GM18907 (cell line): ENCODE results near the gene PRKCA.

ENCODE experiments used
- ATAC-seq: cut with Tn5 transposase; IDR thresholded peaks from one replicate; pipeline ENCODE4 v1.9.1; 2021; ENCODE audit warnings: mild to moderate bottlenecking, moderate library complexity; ENCODE audit not compliant: unreplicated experiment

Gene PRKCA

GRCh38 chr17:66507982-66508760, 205.8 kb downstream of the PRKCA start:
- no peak for ATAC-seq

DNA sequence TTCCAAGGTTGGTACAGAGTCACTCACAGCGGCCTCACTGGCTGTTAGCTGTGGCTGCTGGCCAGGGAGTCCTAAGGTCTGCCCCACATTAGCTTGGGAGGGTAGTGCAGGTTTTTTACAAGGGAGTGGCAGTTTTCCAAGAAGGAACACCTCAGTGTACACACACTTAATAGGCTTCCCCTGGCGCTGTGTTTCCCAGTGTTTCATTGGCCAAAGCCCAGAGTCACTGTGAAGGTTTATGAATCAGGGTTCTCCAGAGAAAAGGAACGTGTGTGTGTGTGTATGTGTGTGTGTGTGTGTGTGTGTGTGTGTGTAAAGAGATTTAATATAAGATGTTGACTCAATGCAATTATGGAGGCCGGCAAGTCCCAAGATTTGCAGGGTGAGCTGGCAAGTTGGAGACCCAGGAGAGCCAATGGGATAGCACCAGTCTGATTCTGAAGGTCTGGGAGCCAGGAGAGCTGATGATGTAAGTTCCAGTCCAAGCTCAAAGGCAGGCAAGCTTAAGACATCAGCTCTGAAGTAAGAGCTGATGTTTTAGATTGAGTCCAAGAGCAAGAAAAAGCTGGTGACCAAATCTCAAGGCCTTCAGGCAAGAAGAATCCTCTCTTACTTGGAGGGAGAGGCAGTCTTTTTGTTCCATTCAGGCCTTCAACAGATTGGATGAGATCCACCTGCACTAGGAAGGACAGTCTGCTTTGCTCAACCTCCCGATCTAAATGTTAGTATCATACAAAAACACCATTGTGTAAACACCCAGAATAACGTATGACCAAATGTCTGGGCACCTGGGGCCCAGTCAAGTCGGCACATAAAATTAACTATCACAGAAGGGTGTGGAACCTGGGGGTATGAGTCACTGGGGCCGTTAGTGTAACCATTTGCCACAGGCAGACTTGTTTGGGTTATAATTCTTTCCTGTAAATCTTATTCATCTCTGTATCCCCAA, 206.8 kb downstream of the PRKCA start:
- no peak for ATAC-seq

- no peak for ATAC-seq
These were observed 207.5 kb downstream of the PRKCA start for GRCh38 chr17:66509926-66510325.

DNA sequence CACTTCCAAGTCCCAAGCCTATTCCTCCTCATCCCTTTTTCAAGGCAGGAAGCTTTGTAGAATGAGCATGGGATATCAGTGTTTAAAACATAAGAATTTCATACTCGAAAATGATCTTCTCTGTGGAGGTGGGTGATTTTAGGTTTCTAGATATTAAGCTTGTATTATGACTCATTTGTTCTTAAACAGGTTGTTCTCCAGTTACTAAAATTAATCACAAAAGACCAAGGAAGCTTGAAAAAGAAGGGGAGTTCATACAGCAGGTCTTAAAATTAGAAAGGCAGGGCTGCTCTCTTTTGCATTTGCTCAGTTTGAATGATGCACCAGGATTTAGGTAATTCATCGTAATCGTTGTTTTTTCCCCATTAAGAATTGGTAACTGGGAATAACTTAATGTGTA, 208.7 kb downstream of the PRKCA start:
- no peak for ATAC-seq

- no peak for ATAC-seq
These were observed 211.9 kb downstream of the PRKCA start for GRCh38 chr17:66514227-66514806.

DNA sequence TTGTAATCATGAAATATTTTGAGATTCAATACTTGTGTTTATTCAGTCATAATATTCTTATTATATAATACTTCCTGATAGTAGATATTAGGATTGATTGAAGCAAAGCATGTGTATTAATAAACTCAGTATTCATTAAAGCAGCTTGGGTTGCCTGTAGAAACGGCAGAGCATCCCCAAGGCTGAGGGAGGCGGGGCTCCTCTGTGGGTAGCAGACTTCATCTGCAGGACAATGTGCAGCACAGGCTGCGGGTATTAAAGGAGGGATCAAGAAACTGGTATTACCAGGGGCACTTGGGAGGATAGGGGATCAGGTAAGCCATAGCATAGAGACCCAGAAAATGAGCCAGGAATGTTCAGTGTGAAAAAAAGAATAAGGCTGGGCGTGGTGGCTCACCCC, 213.6 kb downstream of the PRKCA start:
- no peak for ATAC-seq

DNA sequence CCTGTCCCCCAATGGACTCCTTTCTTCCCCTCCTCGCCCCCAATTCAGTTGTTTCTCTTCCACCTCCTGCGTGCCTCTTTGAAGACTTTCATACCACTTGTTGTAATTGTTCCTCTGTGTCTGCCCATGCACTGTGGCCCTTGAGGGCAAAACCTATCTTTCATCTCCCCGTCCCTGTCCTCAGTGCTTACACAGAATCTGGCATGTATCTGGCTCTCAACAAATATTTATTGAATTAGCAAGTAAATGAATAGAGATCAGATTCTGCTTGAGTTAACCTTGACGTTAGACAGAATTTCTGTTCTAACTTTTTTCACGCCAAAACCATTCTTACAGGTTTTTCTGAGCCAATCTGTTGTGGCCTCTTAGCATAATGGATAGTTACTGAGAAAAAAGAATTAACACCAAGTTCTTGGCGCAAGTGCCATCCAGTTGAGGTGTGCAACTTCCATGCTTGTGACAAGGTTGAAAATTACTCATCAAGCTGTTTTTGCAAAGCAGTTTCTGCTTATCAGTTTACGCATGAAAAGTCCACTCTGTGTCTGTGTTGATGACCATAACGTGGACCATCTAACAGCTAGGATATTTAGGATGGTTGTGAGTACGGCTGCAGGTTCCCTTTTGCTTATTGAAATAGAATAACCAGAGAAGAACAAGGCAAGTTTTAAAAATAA, 215.1 kb downstream of the PRKCA start:
- ATAC-seq = no peak

- no peak for ATAC-seq
These were observed 215.7 kb downstream of the PRKCA start for GRCh38 chr17:66518108-66518507.

DNA sequence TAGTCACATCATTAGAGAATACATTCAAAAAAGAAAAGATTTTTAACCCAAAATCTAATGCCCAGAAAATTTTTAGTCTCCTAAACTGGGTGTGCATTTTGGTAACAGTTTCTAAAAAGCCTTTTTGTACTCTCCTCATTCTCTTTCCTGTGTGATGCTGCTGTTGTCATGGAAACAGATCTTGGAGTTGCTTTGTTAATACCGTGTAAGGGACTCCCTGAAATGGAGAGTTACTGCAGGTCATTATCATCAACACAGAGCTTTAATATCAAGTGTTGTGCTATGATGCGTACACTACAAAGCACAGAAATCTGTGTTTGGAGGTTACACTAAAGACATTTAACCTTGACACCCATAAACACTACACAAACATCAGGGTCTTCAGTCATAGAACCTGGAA, 216.3 kb downstream of the PRKCA start:
- no peak for ATAC-seq

GRCh38 chr17:66519154-66519553, 216.7 kb downstream of the PRKCA start:
- ATAC-seq = no peak

DNA sequence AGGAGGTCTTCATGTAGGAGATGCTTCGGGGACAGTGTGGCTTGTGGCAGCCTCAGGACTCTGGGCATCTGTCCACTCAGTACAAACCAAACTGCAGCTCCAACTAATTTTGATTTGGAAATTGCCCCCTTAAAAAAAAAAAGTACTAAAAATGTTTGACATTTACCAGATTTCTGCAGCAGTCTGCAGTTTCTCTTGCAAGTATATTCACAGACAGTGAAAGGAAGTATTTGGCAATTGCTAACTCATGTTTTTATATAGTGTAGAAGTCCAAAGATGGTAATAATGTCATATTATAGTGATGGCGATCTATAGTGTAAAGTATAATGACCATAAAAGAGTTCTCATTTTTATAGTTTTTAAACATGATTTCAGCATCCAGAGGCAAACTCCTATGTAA, 218.6 kb downstream of the PRKCA start:
- ATAC-seq = no peak

DNA sequence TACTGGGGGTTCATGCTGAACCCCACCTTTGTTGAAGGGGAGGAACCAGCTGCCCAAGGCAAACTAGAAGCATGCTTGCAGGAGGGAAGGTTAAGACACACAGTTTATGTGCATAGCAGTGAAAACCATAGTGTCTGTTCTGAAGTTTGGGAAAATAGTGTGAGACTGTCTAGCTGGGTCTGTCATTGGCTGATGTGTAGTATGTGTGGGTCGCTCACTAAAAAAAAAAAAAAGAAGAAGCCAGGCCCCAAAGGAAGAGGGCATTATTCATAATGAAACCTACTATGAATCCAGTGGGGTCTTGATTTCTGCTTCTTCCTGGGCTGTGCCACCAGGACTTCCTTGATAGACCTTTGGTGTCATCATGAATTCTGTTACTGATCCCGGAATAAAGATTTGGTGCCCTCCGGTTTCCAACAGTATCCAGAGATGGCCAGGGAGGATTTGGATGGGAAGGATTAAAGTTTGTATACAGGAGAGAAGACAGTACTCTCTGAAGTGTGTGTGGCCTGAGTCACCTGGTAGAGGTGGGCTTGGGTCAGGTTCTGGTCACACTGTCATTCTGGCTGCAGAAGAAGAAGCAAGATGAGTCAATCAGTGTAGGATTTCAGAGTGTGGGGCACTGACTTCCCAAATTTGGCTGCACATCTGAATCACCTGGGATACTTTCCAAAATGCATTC, 220.3 kb downstream of the PRKCA start:
- ATAC-seq = no peak

GRCh38 chr17:66523378-66524200, 221.2 kb downstream of the PRKCA start:
- ATAC-seq = no peak

- ATAC-seq = no peak
These were observed 222.5 kb downstream of the PRKCA start for GRCh38 chr17:66524877-66525276.

- no peak for ATAC-seq
These were observed 222.9 kb downstream of the PRKCA start for GRCh38 chr17:66525338-66525737.

DNA sequence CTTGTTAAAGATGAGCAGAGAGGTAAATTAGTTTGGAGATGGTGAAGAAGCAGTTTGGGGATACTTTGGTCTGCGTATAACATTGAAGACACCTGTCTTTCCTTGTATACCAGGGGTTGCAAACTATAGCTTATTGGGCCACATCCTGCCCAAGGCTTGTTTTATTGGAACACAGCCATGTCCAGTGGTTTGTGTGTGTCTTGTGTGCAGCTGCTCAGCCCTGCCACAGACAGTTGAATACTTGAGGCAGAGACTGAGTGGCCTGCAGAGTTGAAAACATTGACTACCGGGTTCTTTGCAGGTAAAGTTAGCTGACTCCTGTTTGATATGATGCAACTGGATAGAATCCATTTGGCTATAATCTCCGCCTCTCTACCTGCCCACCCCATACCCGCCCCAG, 224.4 kb downstream of the PRKCA start:
- no peak for ATAC-seq

GRCh38 chr17:66527335-66527734, 224.9 kb downstream of the PRKCA start:
- no peak for ATAC-seq

- no peak for ATAC-seq
These were observed 229.5 kb downstream of the PRKCA start for GRCh38 chr17:66531851-66532295.

DNA sequence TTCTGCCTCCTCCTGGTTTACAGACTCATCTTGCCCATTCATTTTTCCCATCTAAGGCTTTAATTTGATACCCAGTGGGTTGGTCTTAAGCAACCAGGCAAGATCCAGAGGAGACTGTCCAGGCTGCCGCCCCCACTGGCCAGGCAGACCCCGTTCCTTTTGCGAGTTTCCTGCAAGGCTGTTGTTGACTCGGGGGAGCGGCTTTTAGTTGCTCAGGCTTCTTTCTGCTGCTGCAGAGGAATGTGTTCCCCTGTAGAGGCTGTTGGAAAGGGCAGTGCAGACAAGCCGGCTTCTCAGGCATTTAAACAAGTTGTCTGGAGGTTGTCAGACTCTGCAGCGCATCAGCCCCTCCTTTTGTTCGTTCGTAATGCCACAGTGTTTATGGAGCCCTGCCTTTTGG, 231.2 kb downstream of the PRKCA start:
- ATAC-seq = no peak

GRCh38 chr17:66533986-66534385, 231.6 kb downstream of the PRKCA start:
- ATAC-seq = no peak
